Measurements from ENCODE around the gene ZIK1.

ZIK1 gene

DNA sequence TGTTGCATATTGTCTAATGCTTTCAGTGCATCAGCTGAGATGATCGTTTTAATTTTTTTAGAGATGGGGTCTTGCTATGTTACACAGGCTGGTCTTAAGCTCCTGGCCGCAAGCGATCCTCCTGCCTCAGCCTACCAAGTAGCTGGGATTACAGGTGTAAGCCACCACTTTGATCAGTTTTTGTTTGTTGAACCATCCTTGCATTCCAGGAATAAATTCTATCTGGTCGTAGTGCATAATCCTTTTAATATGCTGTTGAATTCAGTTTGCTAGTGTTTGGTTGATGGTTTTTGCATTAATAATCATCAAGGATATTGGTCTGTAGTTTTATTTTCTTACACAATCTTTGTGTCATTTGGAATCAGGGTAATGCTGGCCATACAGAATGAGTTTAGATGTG, 53.4 kb downstream of the ZIK1 start:
- no peak overlapping the region for H2AFZ ChIP-seq (ENCODE audit: low read length)
- peaks cover 14% of the 10 kb centered on the region for H3K79me2 ChIP-seq (ENCODE audit: insufficient read depth, low read length)
- no peaks in the 10 kb centered on the region for H3F3A ChIP-seq (ENCODE audit: low read depth)
- no peak overlapping the region for H3K9ac ChIP-seq (ENCODE audit: low read depth, low read length, poor library complexity, severe bottlenecking)
- no peaks in the 10 kb centered on the region for H3K9me2 ChIP-seq (replicated peaks; ENCODE audit: low read depth, low read length)
- peaks cover 44% of the 10 kb centered on the region for H3K36me3 ChIP-seq (ENCODE audit: insufficient read depth, low read length)
- H3K4me1 ChIP-seq (ENCODE audit: insufficient read depth, low read length, poor library complexity, severe bottlenecking) = peaks cover 16% of the 10 kb centered on the region
- peaks cover 41% of the 10 kb centered on the region for H3K9me3 ChIP-seq (ENCODE audit: insufficient read depth, low read depth, low read length)
- H3K4me3 ChIP-seq (ENCODE audit: low read length, poor library complexity, severe bottlenecking) = no peak overlapping the region
- H3K27me3 ChIP-seq (ENCODE audit: insufficient read depth, low read length, poor library complexity, severe bottlenecking) = no peaks in the 10 kb centered on the region
- no peaks in the 10 kb centered on the region for H4K20me1 ChIP-seq (ENCODE audit: insufficient read depth, low read length, poor library complexity, severe bottlenecking)
- TF ChIP-seq EZH2phosphoT487 (IDR thresholded peaks at IDR 0.05; ENCODE audit: borderline replicate concordance) = no peak
- TF ChIP-seq CTCF (conservative IDR thresholded peaks at IDR 0.05; ENCODE audit: low read length) = no peak
- H3K4me2 ChIP-seq (ENCODE audit: low read depth, low read length, poor library complexity, severe bottlenecking) = no peak overlapping the region

DNA sequence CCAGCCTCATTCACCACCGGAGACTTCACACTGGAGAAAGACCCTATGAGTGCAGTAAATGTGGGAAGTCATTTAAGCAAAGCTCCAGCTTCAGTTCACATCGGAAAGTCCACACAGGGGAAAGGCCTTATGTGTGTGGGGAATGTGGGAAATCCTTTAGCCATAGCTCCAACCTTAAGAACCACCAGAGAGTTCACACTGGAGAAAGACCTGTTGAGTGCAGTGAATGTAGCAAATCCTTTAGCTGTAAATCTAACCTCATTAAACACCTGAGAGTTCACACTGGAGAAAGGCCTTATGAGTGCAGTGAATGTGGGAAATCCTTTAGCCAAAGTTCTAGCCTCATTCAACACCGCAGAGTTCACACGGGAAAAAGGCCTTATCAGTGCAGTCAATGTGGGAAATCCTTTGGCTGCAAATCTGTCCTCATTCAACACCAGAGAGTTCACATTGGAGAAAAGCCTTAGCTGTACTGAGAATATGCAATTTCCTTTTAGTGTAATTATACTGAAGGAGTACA, 57.8 kb downstream of the ZIK1 start:
- no peak overlapping the region for H3K4me3 ChIP-seq (ENCODE audit: low read length, poor library complexity, severe bottlenecking)
- no peaks in the 10 kb centered on the region for H3K9me2 ChIP-seq (replicated peaks; ENCODE audit: low read depth, low read length)
- no peak for TF ChIP-seq EZH2phosphoT487 (IDR thresholded peaks at IDR 0.05; ENCODE audit: borderline replicate concordance)
- TF ChIP-seq CTCF (conservative IDR thresholded peaks at IDR 0.05; ENCODE audit: low read length) = no peak
- no peaks in the 10 kb centered on the region for H4K20me1 ChIP-seq (ENCODE audit: insufficient read depth, low read length, poor library complexity, severe bottlenecking)
- H3K27me3 ChIP-seq (ENCODE audit: insufficient read depth, low read length, poor library complexity, severe bottlenecking) = no peaks in the 10 kb centered on the region
- peaks cover 40% of the 10 kb centered on the region for H3K9me3 ChIP-seq (ENCODE audit: insufficient read depth, low read depth, low read length)
- peaks cover 43% of the 10 kb centered on the region for H3K36me3 ChIP-seq (ENCODE audit: insufficient read depth, low read length)
- no peaks in the 10 kb centered on the region for H3K79me2 ChIP-seq (ENCODE audit: insufficient read depth, low read length)
- no peak overlapping the region for H2AFZ ChIP-seq (ENCODE audit: low read length)
- no peaks in the 10 kb centered on the region for H3K4me1 ChIP-seq (ENCODE audit: insufficient read depth, low read length, poor library complexity, severe bottlenecking)
- no peak overlapping the region for H3K4me2 ChIP-seq (ENCODE audit: low read depth, low read length, poor library complexity, severe bottlenecking)
- H3F3A ChIP-seq (ENCODE audit: low read depth) = no peaks in the 10 kb centered on the region
- H3K9ac ChIP-seq (ENCODE audit: low read depth, low read length, poor library complexity, severe bottlenecking) = no peak overlapping the region

GRCh38 chr19:57642396-57643046, 58.6 kb downstream of the ZIK1 start:
- Histone ChIP-seq H3K36me3 (ENCODE audit: insufficient read depth, low read length) (peaks cover 37% of the 10 kb centered on the region), H3K9me3 (ENCODE audit: insufficient read depth, low read depth, low read length) (peaks cover 33% of the 10 kb centered on the region)

More at GRCh38 chr19:57642396-57643046, 58.6 kb downstream of the ZIK1 start:
- Histone ChIP-seq H3K4me2 (ENCODE audit: low read depth, low read length, poor library complexity, severe bottlenecking) (no peak overlapping the region), H3K27me3 (ENCODE audit: insufficient read depth, low read length, poor library complexity, severe bottlenecking) (no peaks in the 10 kb centered on the region), H3K4me1 (ENCODE audit: insufficient read depth, low read length, poor library complexity, severe bottlenecking) (no peaks in the 10 kb centered on the region), H3K79me2 (ENCODE audit: insufficient read depth, low read length) (no peaks in the 10 kb centered on the region), H3K4me3 (ENCODE audit: low read length, poor library complexity, severe bottlenecking) (no peak overlapping the region), H3K9me2 (replicated peaks; ENCODE audit: low read depth, low read length) (no peaks in the 10 kb centered on the region), H2AFZ (ENCODE audit: low read length) (no peak overlapping the region), H4K20me1 (ENCODE audit: insufficient read depth, low read length, poor library complexity, severe bottlenecking) (no peaks in the 10 kb centered on the region), H3K9ac (ENCODE audit: low read depth, low read length, poor library complexity, severe bottlenecking) (no peak overlapping the region), H3F3A (ENCODE audit: low read depth) (no peaks in the 10 kb centered on the region)
- TF ChIP-seq CTCF (conservative IDR thresholded peaks at IDR 0.05; ENCODE audit: low read length) (no peak), EZH2phosphoT487 (IDR thresholded peaks at IDR 0.05; ENCODE audit: borderline replicate concordance) (no peak)

Measured in Loucy (cell line).